ENCODE measurements around the gene EBF3. TPM values are rescaled to one million over a fixed set of nuclear protein-coding genes. Genes with fewer than 3 reads are reported as not detected.

EBF3 gene
- total and polyA plus RNA-seq, 2 experiments from 2014 or later: 0.27 to 0.49 TPM

DNA sequence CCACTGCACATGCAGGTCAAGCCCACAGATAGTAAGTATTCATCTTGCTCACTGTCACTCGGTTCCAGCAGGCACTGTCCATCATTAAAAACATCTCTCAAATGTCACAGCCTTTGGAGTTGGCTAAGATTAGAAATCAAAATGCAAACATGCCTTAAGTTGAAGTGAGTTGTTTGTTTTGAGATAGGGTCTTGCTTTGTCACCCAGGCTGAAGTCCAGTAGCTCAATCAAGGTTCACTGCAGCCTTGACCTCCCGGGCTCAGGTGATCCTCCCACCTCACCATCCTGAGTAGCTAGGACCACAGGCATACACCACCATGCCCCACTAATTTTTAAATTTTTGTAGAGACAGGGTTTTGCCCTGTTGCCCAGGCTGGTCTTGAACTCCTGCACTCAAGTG lies 98.1 kb downstream of the EBF3 start (continued):
- TF ChIP-seq, protein P1, sequence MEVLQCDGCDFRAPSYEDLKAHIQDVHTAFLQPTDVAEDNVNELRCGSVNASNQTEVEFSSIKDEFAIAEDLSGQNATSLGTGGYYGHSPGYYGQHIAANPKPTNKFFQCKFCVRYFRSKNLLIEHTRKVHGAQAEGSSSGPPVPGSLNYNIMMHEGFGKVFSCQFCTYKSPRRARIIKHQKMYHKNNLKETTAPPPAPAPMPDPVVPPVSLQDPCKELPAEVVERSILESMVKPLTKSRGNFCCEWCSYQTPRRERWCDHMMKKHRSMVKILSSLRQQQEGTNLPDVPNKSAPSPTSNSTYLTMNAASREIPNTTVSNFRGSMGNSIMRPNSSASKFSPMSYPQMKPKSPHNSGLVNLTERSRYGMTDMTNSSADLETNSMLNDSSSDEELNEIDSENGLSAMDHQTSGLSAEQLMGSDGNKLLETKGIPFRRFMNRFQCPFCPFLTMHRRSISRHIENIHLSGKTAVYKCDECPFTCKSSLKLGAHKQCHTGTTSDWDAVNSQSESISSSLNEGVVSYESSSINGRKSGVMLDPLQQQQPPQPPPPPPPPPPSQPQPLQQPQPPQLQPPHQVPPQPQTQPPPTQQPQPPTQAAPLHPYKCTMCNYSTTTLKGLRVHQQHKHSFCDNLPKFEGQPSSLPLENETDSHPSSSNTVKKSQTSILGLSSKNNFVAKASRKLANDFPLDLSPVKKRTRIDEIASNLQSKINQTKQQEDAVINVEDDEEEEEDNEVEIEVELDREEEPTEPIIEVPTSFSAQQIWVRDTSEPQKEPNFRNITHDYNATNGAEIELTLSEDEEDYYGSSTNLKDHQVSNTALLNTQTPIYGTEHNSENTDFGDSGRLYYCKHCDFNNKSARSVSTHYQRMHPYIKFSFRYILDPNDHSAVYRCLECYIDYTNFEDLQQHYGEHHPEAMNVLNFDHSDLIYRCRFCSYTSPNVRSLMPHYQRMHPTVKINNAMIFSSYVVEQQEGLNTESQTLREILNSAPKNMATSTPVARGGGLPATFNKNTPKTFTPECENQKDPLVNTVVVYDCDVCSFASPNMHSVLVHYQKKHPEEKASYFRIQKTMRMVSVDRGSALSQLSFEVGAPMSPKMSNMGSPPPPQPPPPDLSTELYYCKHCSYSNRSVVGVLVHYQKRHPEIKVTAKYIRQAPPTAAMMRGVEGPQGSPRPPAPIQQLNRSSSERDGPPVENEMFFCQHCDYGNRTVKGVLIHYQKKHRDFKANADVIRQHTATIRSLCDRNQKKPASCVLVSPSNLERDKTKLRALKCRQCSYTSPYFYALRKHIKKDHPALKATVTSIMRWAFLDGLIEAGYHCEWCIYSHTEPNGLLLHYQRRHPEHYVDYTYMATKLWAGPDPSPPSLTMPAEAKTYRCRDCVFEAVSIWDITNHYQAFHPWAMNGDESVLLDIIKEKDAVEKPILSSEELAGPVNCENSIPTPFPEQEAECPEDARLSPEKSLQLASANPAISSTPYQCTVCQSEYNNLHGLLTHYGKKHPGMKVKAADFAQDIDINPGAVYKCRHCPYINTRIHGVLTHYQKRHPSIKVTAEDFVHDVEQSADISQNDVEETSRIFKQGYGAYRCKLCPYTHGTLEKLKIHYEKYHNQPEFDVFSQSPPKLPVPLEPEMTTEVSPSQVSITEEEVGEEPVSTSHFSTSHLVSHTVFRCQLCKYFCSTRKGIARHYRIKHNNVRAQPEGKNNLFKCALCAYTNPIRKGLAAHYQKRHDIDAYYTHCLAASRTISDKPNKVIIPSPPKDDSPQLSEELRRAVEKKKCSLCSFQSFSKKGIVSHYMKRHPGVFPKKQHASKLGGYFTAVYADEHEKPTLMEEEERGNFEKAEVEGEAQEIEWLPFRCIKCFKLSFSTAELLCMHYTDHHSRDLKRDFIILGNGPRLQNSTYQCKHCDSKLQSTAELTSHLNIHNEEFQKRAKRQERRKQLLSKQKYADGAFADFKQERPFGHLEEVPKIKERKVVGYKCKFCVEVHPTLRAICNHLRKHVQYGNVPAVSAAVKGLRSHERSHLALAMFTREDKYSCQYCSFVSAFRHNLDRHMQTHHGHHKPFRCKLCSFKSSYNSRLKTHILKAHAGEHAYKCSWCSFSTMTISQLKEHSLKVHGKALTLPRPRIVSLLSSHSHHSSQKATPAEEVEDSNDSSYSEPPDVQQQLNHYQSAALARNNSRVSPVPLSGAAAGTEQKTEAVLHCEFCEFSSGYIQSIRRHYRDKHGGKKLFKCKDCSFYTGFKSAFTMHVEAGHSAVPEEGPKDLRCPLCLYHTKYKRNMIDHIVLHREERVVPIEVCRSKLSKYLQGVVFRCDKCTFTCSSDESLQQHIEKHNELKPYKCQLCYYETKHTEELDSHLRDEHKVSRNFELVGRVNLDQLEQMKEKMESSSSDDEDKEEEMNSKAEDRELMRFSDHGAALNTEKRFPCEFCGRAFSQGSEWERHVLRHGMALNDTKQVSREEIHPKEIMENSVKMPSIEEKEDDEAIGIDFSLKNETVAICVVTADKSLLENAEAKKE (CRISPR knock-in tag; IDR thresholded peaks at IDR 0.05): no peak
- TF ChIP-seq, protein P2, sequence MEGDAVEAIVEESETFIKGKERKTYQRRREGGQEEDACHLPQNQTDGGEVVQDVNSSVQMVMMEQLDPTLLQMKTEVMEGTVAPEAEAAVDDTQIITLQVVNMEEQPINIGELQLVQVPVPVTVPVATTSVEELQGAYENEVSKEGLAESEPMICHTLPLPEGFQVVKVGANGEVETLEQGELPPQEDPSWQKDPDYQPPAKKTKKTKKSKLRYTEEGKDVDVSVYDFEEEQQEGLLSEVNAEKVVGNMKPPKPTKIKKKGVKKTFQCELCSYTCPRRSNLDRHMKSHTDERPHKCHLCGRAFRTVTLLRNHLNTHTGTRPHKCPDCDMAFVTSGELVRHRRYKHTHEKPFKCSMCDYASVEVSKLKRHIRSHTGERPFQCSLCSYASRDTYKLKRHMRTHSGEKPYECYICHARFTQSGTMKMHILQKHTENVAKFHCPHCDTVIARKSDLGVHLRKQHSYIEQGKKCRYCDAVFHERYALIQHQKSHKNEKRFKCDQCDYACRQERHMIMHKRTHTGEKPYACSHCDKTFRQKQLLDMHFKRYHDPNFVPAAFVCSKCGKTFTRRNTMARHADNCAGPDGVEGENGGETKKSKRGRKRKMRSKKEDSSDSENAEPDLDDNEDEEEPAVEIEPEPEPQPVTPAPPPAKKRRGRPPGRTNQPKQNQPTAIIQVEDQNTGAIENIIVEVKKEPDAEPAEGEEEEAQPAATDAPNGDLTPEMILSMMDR (conservative IDR thresholded peaks at IDR 0.05; ENCODE audit: low read depth in 2 of 2): no peak
- no peak for TF ChIP-seq POLR2AphosphoS5 (IDR thresholded peaks at IDR 0.05; ENCODE audit: low read depth)

DNA sequence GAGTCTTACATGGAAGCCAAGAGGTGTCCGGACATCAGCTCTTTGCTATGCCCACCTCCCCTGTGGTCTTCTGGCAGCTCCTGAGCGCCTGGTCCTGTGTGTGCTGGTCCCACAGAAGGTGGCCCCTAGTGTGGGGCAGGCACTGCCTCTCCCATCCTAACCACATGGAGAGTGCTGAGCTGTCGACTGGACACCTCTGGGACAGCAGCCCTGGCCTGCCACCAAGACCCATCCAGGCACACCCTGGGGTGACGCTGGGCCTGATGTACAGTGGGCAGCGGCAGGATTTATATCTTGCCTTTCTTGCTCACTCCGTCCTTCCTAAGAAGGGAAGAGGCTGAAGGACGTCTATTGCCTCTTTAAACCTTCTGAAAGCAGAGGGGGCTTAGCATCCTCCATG lies 98.7 kb downstream of the EBF3 start:
- H3K27ac Mint-ChIP-seq: no peak overlapping the region
- H3K9me3 Mint-ChIP-seq: no peaks in the 10 kb centered on the region
- H3K36me3 ChIP-seq (ENCODE audit: insufficient read depth): no peaks in the 10 kb centered on the region
- TF ChIP-seq EZH2phosphoT487 (IDR thresholded peaks at IDR 0.05; ENCODE audit: unreplicated experiment) (no peak), POLR2AphosphoS5 (IDR thresholded peaks at IDR 0.05; ENCODE audit: low read depth) (no peak), ZNF114 (CRISPR knock-in tag; IDR thresholded peaks at IDR 0.05) (no peak), EZH2 (IDR thresholded peaks at IDR 0.05; ENCODE audit: low read depth, unreplicated experiment) (no peak), NANOG (IDR thresholded peaks at IDR 0.05; ENCODE audit: borderline replicate concordance) (no peak), CREB1 (CRISPR knock-in tag; IDR thresholded peaks at IDR 0.05; ENCODE audit: low read depth) (no peak), JUNB (IDR thresholded peaks at IDR 0.05; ENCODE audit: unreplicated experiment) (no peak)
- TF ChIP-seq, protein P2 (conservative IDR thresholded peaks at IDR 0.05; ENCODE audit: low read depth in 2 of 2): no peak
- TF ChIP-seq, protein P3, sequence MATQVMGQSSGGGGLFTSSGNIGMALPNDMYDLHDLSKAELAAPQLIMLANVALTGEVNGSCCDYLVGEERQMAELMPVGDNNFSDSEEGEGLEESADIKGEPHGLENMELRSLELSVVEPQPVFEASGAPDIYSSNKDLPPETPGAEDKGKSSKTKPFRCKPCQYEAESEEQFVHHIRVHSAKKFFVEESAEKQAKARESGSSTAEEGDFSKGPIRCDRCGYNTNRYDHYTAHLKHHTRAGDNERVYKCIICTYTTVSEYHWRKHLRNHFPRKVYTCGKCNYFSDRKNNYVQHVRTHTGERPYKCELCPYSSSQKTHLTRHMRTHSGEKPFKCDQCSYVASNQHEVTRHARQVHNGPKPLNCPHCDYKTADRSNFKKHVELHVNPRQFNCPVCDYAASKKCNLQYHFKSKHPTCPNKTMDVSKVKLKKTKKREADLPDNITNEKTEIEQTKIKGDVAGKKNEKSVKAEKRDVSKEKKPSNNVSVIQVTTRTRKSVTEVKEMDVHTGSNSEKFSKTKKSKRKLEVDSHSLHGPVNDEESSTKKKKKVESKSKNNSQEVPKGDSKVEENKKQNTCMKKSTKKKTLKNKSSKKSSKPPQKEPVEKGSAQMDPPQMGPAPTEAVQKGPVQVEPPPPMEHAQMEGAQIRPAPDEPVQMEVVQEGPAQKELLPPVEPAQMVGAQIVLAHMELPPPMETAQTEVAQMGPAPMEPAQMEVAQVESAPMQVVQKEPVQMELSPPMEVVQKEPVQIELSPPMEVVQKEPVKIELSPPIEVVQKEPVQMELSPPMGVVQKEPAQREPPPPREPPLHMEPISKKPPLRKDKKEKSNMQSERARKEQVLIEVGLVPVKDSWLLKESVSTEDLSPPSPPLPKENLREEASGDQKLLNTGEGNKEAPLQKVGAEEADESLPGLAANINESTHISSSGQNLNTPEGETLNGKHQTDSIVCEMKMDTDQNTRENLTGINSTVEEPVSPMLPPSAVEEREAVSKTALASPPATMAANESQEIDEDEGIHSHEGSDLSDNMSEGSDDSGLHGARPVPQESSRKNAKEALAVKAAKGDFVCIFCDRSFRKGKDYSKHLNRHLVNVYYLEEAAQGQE (IDR thresholded peaks at IDR 0.05; ENCODE audit: unreplicated experiment): no peak

More for the DNA sequence above, 98.7 kb downstream of the EBF3 start:
- no peaks in the 10 kb centered on the region for H3K79me2 ChIP-seq (replicated peaks; ENCODE audit: insufficient read depth)
- peaks cover 21% of the 10 kb centered on the region for H3K4me1 ChIP-seq (ENCODE audit: insufficient read depth)
- ATAC-seq (no peak), DNase-seq (ENCODE audit: low spot score) (no peak)
- no peaks in the 10 kb centered on the region for H4K20me1 ChIP-seq (replicated peaks; ENCODE audit: insufficient read depth)
- Mint-ChIP-seq H3K27me3 (ENCODE audit: insufficient read depth, low read depth, poor library complexity) (peaks cover 8% of the 10 kb centered on the region), H3K4me3 (no peak overlapping the region), H3K36me3 (ENCODE audit: low read depth) (no peaks in the 10 kb centered on the region), H3K4me1 (peaks cover 40% of the 10 kb centered on the region)
- H3K27ac ChIP-seq (ENCODE audit: low read depth): no peak overlapping the region
- H3K4me3 ChIP-seq: no peak overlapping the region
- no peaks in the 10 kb centered on the region for H3K9me2 ChIP-seq (ENCODE audit: insufficient read depth)
- H3K4me2 ChIP-seq: no peak overlapping the region
- no peak overlapping the region for H2AFZ ChIP-seq
- H3F3A ChIP-seq (replicated peaks; ENCODE audit: low read depth): no peaks in the 10 kb centered on the region
- no peaks in the 10 kb centered on the region for H3K27me3 ChIP-seq (ENCODE audit: insufficient read depth)
